Neural cell (in vitro differentiated cells): Measurements from ENCODE around the gene ETV7. TPM values are rescaled to one million over a fixed set of nuclear protein-coding genes. Genes with fewer than 3 reads are reported as not detected.

Experiments
- H2AFZ ChIP-seq: fragments of 200-600, 300-800 bp; sonication (generic), shearing (Covaris generic); 2 replicates; pipeline ENCODE4 v1.6.0; 2014; ENCODE audit warnings: low read depth, mild to moderate bottlenecking, antibody characterized with exemption, low read length, moderate library complexity
- H3F3A ChIP-seq: fragments of 200-600 bp; shearing (Covaris generic); 2 replicates; pipeline ENCODE4 v1.6.1; 2016; ENCODE audit warnings: mild to moderate bottlenecking, moderate library complexity, mixed read lengths, antibody characterized with exemption, low read length; ENCODE audit not compliant: insufficient read depth, poor library complexity, severe bottlenecking
- H3K27ac ChIP-seq: fragments of 200-600, 300-800 bp; sonication (generic), shearing (Covaris generic); 2 replicates; pipeline ENCODE4 v1.5.1; 2014; ENCODE audit warnings: mild to moderate bottlenecking, low read length, moderate library complexity
- H3K27me3 ChIP-seq: fragments of 300-800, 200-600 bp; sonication (generic), shearing (Covaris generic); 2 replicates; pipeline ENCODE4 v1.6.0; 2014; ENCODE audit warnings: mild to moderate bottlenecking, low read depth, low read length, moderate library complexity; ENCODE audit not compliant: insufficient read depth
- H3K36me3 ChIP-seq: fragments of 300-800, 200-600 bp; sonication (generic), shearing (Covaris generic); 2 replicates; pipeline ENCODE4 v1.5.1; 2014; ENCODE audit warnings: mild to moderate bottlenecking, antibody characterized with exemption, low read length, moderate library complexity; ENCODE audit not compliant: insufficient read depth
- H3K4me2 ChIP-seq: fragments of 300-800, 200-600 bp; sonication (generic), shearing (Covaris generic); 2 replicates; pipeline ENCODE4 v1.6.0; 2014; ENCODE audit warnings: mild to moderate bottlenecking, low read length
- H3K4me3 ChIP-seq: fragments of 300-800, 200-600 bp; sonication (generic), shearing (Covaris generic); 2 replicates; pipeline ENCODE4 v1.5.1; 2014; ENCODE audit warnings: mild to moderate bottlenecking, low read length, moderate library complexity
- H3K79me2 ChIP-seq: fragments of 200-600 bp; shearing (Covaris generic); replicated peaks from 2 replicates; pipeline ENCODE4 v1.6.0; 2014; ENCODE audit warnings: mild to moderate bottlenecking, low read length, moderate library complexity; ENCODE audit not compliant: insufficient read depth
- H3K9ac ChIP-seq: fragments of 300-800, 200-600 bp; sonication (generic), shearing (Covaris generic); 2 replicates; pipeline ENCODE4 v1.6.1; 2016; ENCODE audit warnings: mild to moderate bottlenecking, low read length, mixed read lengths
- H3K9me2 ChIP-seq: fragments of 200-600 bp; shearing (Covaris generic); 2 replicates; pipeline ENCODE4 v1.6.1; 2016; ENCODE audit warnings: mild to moderate bottlenecking, low read length, mixed read lengths; ENCODE audit not compliant: insufficient read depth
- H3K9me3 ChIP-seq: fragments of 200-600, 300-800 bp; sonication (generic), shearing (Covaris generic); 2 replicates; pipeline ENCODE4 v1.6.1; 2016; ENCODE audit warnings: mild to moderate bottlenecking, mixed run types, low read length, moderate library complexity, mixed read lengths
- H4K20me1 ChIP-seq: fragments of 200-600 bp; shearing (Covaris generic); 2 replicates; pipeline ENCODE4 v1.6.1; 2016; ENCODE audit warnings: mild to moderate bottlenecking, mixed run types; ENCODE audit not compliant: insufficient read depth
- CTCF ChIP-seq: fragments of 450-650 bp; IDR thresholded peaks from 2 replicates; pipeline ENCODE4 v1.5.1; 2014; ENCODE audit warnings: antibody characterized with exemption, mild to moderate bottlenecking, moderate library complexity; ENCODE audit not compliant: poor library complexity, severe bottlenecking
- EP300 ChIP-seq: fragments of 450-650 bp; conservative IDR thresholded peaks from 2 replicates; pipeline ENCODE4 v1.6.1; 2014; ENCODE audit warnings: antibody characterized with exemption, mild to moderate bottlenecking, moderate library complexity; ENCODE audit not compliant: poor library complexity, severe bottlenecking
- EZH2 ChIP-seq: fragments of 200-600, 300-800 bp; shearing (Covaris generic), sonication (generic); IDR thresholded peaks from 2 replicates; pipeline ENCODE4 v1.6.1; 2014; ENCODE audit warnings: antibody characterized with exemption, low read length, borderline replicate concordance, mild to moderate bottlenecking; ENCODE audit not compliant: insufficient read depth, poor library complexity, severe bottlenecking
- MXI1 ChIP-seq: fragments of 450-650 bp; conservative IDR thresholded peaks from 2 replicates; pipeline ENCODE4 v1.6.1; 2014; ENCODE audit warnings: antibody characterized with exemption, mild to moderate bottlenecking; ENCODE audit not compliant: poor library complexity, severe bottlenecking
- POLR2AphosphoS5 ChIP-seq: IDR thresholded peaks from 2 replicates; pipeline ENCODE4 v1.6.1; 2012
- RAD21 ChIP-seq: fragments of 450-650 bp; conservative IDR thresholded peaks from 2 replicates; pipeline ENCODE4 v1.6.1; 2014; ENCODE audit warnings: antibody characterized with exemption, mild to moderate bottlenecking, moderate library complexity
- REST ChIP-seq: IDR thresholded peaks from 2 replicates; pipeline ENCODE4 v1.6.1; 2012; ENCODE audit warnings: borderline replicate concordance
- SMC3 ChIP-seq: fragments of 450-650 bp; conservative IDR thresholded peaks from 2 replicates; pipeline ENCODE4 v1.6.1; 2014; ENCODE audit warnings: antibody characterized with exemption, mild to moderate bottlenecking, moderate library complexity; ENCODE audit not compliant: poor library complexity
- TAF1 ChIP-seq: IDR thresholded peaks from 2 replicates; pipeline ENCODE4 v1.6.1; 2012; ENCODE audit warnings: low read depth
- polyA plus RNA-seq: library from polyadenylated mRNA; depleted of rRNA; stranded (reverse); fragments of >200 nt; gene quantifications from 2 replicates; pipeline ENCODE4 v1.2.3, GENCODE V29; 2014

Gene ETV7
- polyA plus RNA-seq, 1 donor from 2014 or later: not detected

GRCh38 chr6:36349240-36349639, 38.2 kb downstream of the ETV7 start:
- Histone ChIP-seq H3K36me3 (no peaks in the 10 kb centered on the region), H4K20me1 (no peaks in the 10 kb centered on the region), H3K9me2 (no peaks in the 10 kb centered on the region), H3K27me3 (no peaks in the 10 kb centered on the region), H2AFZ (no peak overlapping the region), H3K79me2 (no peaks in the 10 kb centered on the region), H3K9ac (no peak overlapping the region), H3K9me3 (no peaks in the 10 kb centered on the region), H3K27ac (no peak overlapping the region), H3K4me3 (no peak overlapping the region), H3K4me2 (no peak overlapping the region), H3F3A (no peaks in the 10 kb centered on the region)
- TF ChIP-seq CTCF (no peak), POLR2AphosphoS5 (no peak), EP300 (no peak), TAF1 (no peak), MXI1 (no peak), RAD21 (no peak), SMC3 (no peak), EZH2 (no peak), REST (no peak)

GRCh38 chr6:36347621-36348020, 39.8 kb downstream of the ETV7 start:
- H3F3A ChIP-seq: no peaks in the 10 kb centered on the region
- no peak overlapping the region for H3K27ac ChIP-seq
- no peaks in the 10 kb centered on the region for H3K27me3 ChIP-seq
- no peaks in the 10 kb centered on the region for H3K9me3 ChIP-seq
- no peak overlapping the region for H3K4me3 ChIP-seq
- no peaks in the 10 kb centered on the region for H3K79me2 ChIP-seq
- no peak overlapping the region for H3K9ac ChIP-seq
- H3K4me2 ChIP-seq: no peak overlapping the region
- H4K20me1 ChIP-seq: no peaks in the 10 kb centered on the region
- TF ChIP-seq SMC3 (no peak), RAD21 (no peak), CTCF (no peak), EZH2 (no peak), MXI1 (no peak), EP300 (no peak), POLR2AphosphoS5 (no peak), TAF1 (no peak), REST (no peak)
- H3K36me3 ChIP-seq: no peaks in the 10 kb centered on the region
- H2AFZ ChIP-seq: no peak overlapping the region
- no peaks in the 10 kb centered on the region for H3K9me2 ChIP-seq
